PC-9 (cell line): ENCODE results near the gene MARVELD2. TPM values are rescaled to one million over a fixed set of nuclear protein-coding genes. Genes with fewer than 3 reads are reported as not detected.

Source experiments
- BruUV-seq: library from RNA; stranded (reverse); fragments of 400-500 nt; replicated peaks from 2 replicates; lab custom pipeline; 2021; lab: Mats Ljungman, UMichigan
- CTCF ChIA-PET: fragments of 300-600 bp; sonication (Branson Sonifier 250); formaldehyde crosslinking; loops from one replicate; lab custom pipeline; 2022; ENCODE audit warnings: antibody characterized with exemption; lab: Charles Lee
- POLR2A ChIA-PET: fragments of 300-600 bp; sonication (Branson Sonifier 250); formaldehyde crosslinking; loops from one replicate; lab custom pipeline; 2022; ENCODE audit warnings: antibody characterized with exemption; ENCODE audit not compliant: unreplicated experiment; lab: Charles Lee
- DNase-seq, 2 experiments: peaks; one replicate each; pipeline versions ENCODE4 v3.0.0 to v3.0.0-alpha.2; 2015 to 2022; ENCODE audit warnings: mixed read lengths in 1 of 2
- H2AFZ ChIP-seq: fragments of 200-600 bp; sonication (generic); 2 replicates; pipeline ENCODE4 v1.8.1; 2017; ENCODE audit warnings: antibody characterized with exemption
- H3F3A ChIP-seq: fragments of 200-600 bp; sonication (generic); 2 replicates; pipeline ENCODE4 v1.8.1; 2017; ENCODE audit warnings: antibody characterized with exemption, mild to moderate bottlenecking, low read depth; ENCODE audit not compliant: insufficient read depth
- H3K27ac ChIP-seq: fragments of 200-600 bp; sonication (generic); 2 replicates; pipeline ENCODE4 v1.6.1; 2016; ENCODE audit warnings: mixed run types
- H3K27me3 ChIP-seq: fragments of 200-600 bp; sonication (generic); 2 replicates; pipeline ENCODE4 v1.6.1; 2016; ENCODE audit warnings: low read depth, mixed run types; ENCODE audit not compliant: insufficient read depth
- H3K36me3 ChIP-seq: fragments of 200-600 bp; sonication (generic); 2 replicates; pipeline ENCODE4 v1.6.1; 2016; ENCODE audit warnings: low read depth, mixed run types
- H3K4me1 ChIP-seq: fragments of 200-600 bp; sonication (generic); replicated peaks from 2 replicates; pipeline ENCODE4 v1.6.1; 2016; ENCODE audit warnings: mixed run types; ENCODE audit not compliant: insufficient read depth
- H3K4me2 ChIP-seq: fragments of 200-600 bp; sonication (generic); 2 replicates; pipeline ENCODE4 v1.6.1; 2017; ENCODE audit warnings: mixed run types
- H3K4me3 ChIP-seq: fragments of 200-600 bp; sonication (generic); 2 replicates; pipeline ENCODE4 v1.6.1; 2016; ENCODE audit warnings: mixed run types
- H3K79me2 ChIP-seq: fragments of 200-600 bp; sonication (generic); 2 replicates; pipeline ENCODE4 v1.6.1; 2017; ENCODE audit warnings: low read depth, mixed run types
- H3K9me2 ChIP-seq: fragments of 200-600 bp; sonication (generic); 2 replicates; pipeline ENCODE4 v1.8.1; 2017; ENCODE audit warnings: mild to moderate bottlenecking; ENCODE audit not compliant: insufficient read depth
- H3K9me3 ChIP-seq: fragments of 200-600 bp; sonication (generic); 2 replicates; pipeline ENCODE4 v1.8.1; 2016; ENCODE audit warnings: low read depth; ENCODE audit not compliant: insufficient read depth
- H4K20me1 ChIP-seq: fragments of 200-600 bp; sonication (generic); 2 replicates; pipeline ENCODE4 v1.8.1; 2017; ENCODE audit not compliant: insufficient read depth
- CTCF ChIP-seq: fragments of 200-600 bp; sonication (generic); conservative IDR thresholded peaks from 2 replicates; pipeline ENCODE4 v1.6.1; 2017; ENCODE audit warnings: mixed run types, antibody characterized with exemption, mild to moderate bottlenecking, moderate library complexity
- EZH2 ChIP-seq: fragments of 200-600 bp; sonication (generic); IDR thresholded peaks from 2 replicates; pipeline ENCODE4 v1.8.0; 2017; ENCODE audit warnings: antibody characterized with exemption, low read depth
- intact Hi-C: fragments of 100-400 bp; cut with micrococcal nuclease; formaldehyde crosslinking; loops from one replicate; pipeline ENCODE4 v1.10.0; 2022; ENCODE audit not compliant: unreplicated experiment
- total RNA-seq: library from RNA; stranded (reverse); gene quantifications from 2 replicates; pipeline ENCODE4 v1.2.3, GENCODE V29; 2021

Gene MARVELD2
- total RNA-seq, 1 experiment from 2014 or later: 21.0 TPM

- TF ChIP-seq CTCF (no peak), EZH2 (no peak)
- Histone ChIP-seq H4K20me1 (no peaks in the 10 kb centered on the region), H3F3A (peaks cover 11% of the 10 kb centered on the region; the same call in 1 of the 2 replicates), H3K4me3 (no peak overlapping the region), H3K36me3 (0 out of 2 replicates have a peak, but pooled peaks cover 6% of the 10 kb centered on the region), H2AFZ (no peak overlapping the region), H3K9me3 (no peaks in the 10 kb centered on the region), H3K4me1 (no peaks in the 10 kb centered on the region), H3K27me3 (no peaks in the 10 kb centered on the region), H3K79me2 (no peaks in the 10 kb centered on the region), H3K9me2 (no peaks in the 10 kb centered on the region), H3K27ac (no peak overlapping the region), H3K4me2 (no peak overlapping the region)
- POLR2A ChIA-PET: no interaction called here
- DNase-seq: no peak
- no TSS peak for BruUV-seq
- CTCF ChIA-PET: no interaction called here
- intact Hi-C loops: no loop called here
Measured at GRCh38 chr5:69404659-69405330, 10.1 kb upstream of the MARVELD2 start.

- peaks cover 14% of the 10 kb centered on the region for H3F3A ChIP-seq
- H3K27me3 ChIP-seq: no peaks in the 10 kb centered on the region
- DNase-seq: peak in 1 of 2 experiments; percentile 17
- H3K9me3 ChIP-seq: no peaks in the 10 kb centered on the region
- BruUV-seq: TSS peak; percentile 72
- H2AFZ ChIP-seq: peak overlapping the region; percentile 90
- no peaks in the 10 kb centered on the region for H3K9me2 ChIP-seq
- H4K20me1 ChIP-seq: no peaks in the 10 kb centered on the region
- intact Hi-C loops: loop anchor here (2.0 kb wide), 1 partner anchor 77 kb away; the partner anchor contains the start of gene OCLN
- peak overlapping the region; percentile 97 for H3K4me2 ChIP-seq
- peak overlapping the region; percentile 82 for H3K4me3 ChIP-seq
- peaks cover 26% of the 10 kb centered on the region for H3K79me2 ChIP-seq
- H3K36me3 ChIP-seq: peaks cover 19% of the 10 kb centered on the region
- H3K27ac ChIP-seq: peak overlapping the region; percentile 93
- CTCF ChIA-PET: interaction anchor here (0.5 kb wide), 1 partner anchor 78 kb away, joined by 3 read pairs; no protein-coding TSS in a partner anchor
- peaks cover 20% of the 10 kb centered on the region for H3K4me1 ChIP-seq
- TF ChIP-seq CTCF: no peak
- no peak for TF ChIP-seq EZH2
- POLR2A ChIA-PET: no interaction called here
Measured at GRCh38 chr5:69415584-69415958, 655 bp downstream of the MARVELD2 start.

- Histone ChIP-seq H4K20me1 (no peaks in the 10 kb centered on the region), H3K4me3 (peak overlapping the region; percentile 82), H2AFZ (peak overlapping the region; percentile 90), H3K79me2 (peaks cover 26% of the 10 kb centered on the region), H3K4me2 (peak overlapping the region; percentile 97), H3K27me3 (no peaks in the 10 kb centered on the region), H3K36me3 (peaks cover 20% of the 10 kb centered on the region), H3K4me1 (peaks cover 20% of the 10 kb centered on the region), H3K9me3 (no peaks in the 10 kb centered on the region), H3K27ac (peak overlapping the region; percentile 93), H3K9me2 (no peaks in the 10 kb centered on the region), H3F3A (peaks cover 14% of the 10 kb centered on the region)
- POLR2A ChIA-PET: no interaction called here
- BruUV-seq: no TSS peak
- TF ChIP-seq EZH2: no peak
- no peak for TF ChIP-seq CTCF
- DNase-seq: no peak
- CTCF ChIA-PET: interaction anchor here (0.7 kb wide), 1 partner anchor 9 kb away, joined by 3 read pairs; no protein-coding TSS in a partner anchor
- intact Hi-C loops: no loop called here
Measured at GRCh38 chr5:69416180-69416579, 1.3 kb downstream of the MARVELD2 start.
